ENCODE measurements around the gene MYO6. TPM values are rescaled to one million over a fixed set of nuclear protein-coding genes. Genes with fewer than 3 reads are reported as not detected.

MYO6 gene
- total RNA-seq, 1 experiment from 2014 or later = 26.8 TPM

GRCh38 chr6:75761489-75761888 is 12.4 kb downstream of the MYO6 start:
- POLR2A ChIA-PET = no interaction called here
- intact Hi-C loops (cut with micrococcal nuclease) = no loop called here
- no peak overlapping the region for H3K27ac Mint-ChIP-seq (ENCODE audit: low read depth, unreplicated experiment)
- H3K4me3 Mint-ChIP-seq (ENCODE audit: unreplicated experiment) = no peak overlapping the region
- no peaks in the 10 kb centered on the region for H3K4me1 Mint-ChIP-seq (ENCODE audit: insufficient read depth, unreplicated experiment)
- no TSS peak for BruUV-seq (replicated peaks)
- no peaks in the 10 kb centered on the region for H3K27me3 Mint-ChIP-seq (ENCODE audit: insufficient read depth, unreplicated experiment)
- DNase-seq (ENCODE audit: unreplicated experiment) = no peak
- H3K36me3 Mint-ChIP-seq (ENCODE audit: insufficient read depth, unreplicated experiment) = peaks cover 6% of the 10 kb centered on the region
- no peak for TF ChIP-seq CTCF (IDR thresholded peaks at IDR 0.05; ENCODE audit: unreplicated experiment)
- CTCF ChIA-PET = no interaction called here
- H3K9me3 Mint-ChIP-seq (ENCODE audit: unreplicated experiment) = no peaks in the 10 kb centered on the region

- POLR2A ChIA-PET = no interaction called here
- H3K27ac Mint-ChIP-seq (ENCODE audit: low read depth, unreplicated experiment) = no peak overlapping the region
- no peaks in the 10 kb centered on the region for H3K9me3 Mint-ChIP-seq (ENCODE audit: unreplicated experiment)
- no peaks in the 10 kb centered on the region for H3K4me1 Mint-ChIP-seq (ENCODE audit: insufficient read depth, unreplicated experiment)
- BruUV-seq (replicated peaks) = no TSS peak
- intact Hi-C loops (cut with micrococcal nuclease) = no loop called here
- CTCF ChIA-PET = no interaction called here
- no peak overlapping the region for H3K4me3 Mint-ChIP-seq (ENCODE audit: unreplicated experiment)
- no peak for TF ChIP-seq CTCF (IDR thresholded peaks at IDR 0.05; ENCODE audit: unreplicated experiment)
- DNase-seq (ENCODE audit: unreplicated experiment) = no peak
- H3K27me3 Mint-ChIP-seq (ENCODE audit: insufficient read depth, unreplicated experiment) = no peaks in the 10 kb centered on the region
- H3K36me3 Mint-ChIP-seq (ENCODE audit: insufficient read depth, unreplicated experiment) = peaks cover 6% of the 10 kb centered on the region
These were observed 13.0 kb downstream of the MYO6 start for GRCh38 chr6:75762063-75762462.

DNA sequence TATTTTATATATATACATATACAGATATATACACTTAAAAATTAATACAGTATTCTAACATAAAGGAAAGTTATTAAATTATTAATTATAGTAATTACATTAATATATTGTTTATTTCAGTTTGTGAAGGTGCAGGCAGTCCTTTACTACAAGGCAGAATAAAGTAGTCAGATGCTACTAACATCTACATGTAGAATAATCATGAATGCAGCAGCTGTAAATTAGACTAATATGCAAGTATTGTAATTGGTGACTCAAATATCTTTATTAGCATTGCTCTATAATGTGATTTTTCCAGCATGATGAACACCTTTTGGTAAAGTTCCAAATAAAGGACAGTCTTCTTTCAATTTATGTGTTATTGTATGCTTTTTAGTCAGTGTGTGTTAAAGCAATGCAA is 17.3 kb downstream of the MYO6 start:
- intact Hi-C loops (cut with micrococcal nuclease) = no loop called here
- H3K4me1 Mint-ChIP-seq (ENCODE audit: insufficient read depth, unreplicated experiment) = no peaks in the 10 kb centered on the region
- H3K27ac Mint-ChIP-seq (ENCODE audit: low read depth, unreplicated experiment) = no peak overlapping the region
- H3K4me3 Mint-ChIP-seq (ENCODE audit: unreplicated experiment) = no peak overlapping the region
- CTCF ChIA-PET = no interaction called here
- no peaks in the 10 kb centered on the region for H3K9me3 Mint-ChIP-seq (ENCODE audit: unreplicated experiment)
- BruUV-seq (replicated peaks) = no TSS peak
- no peak for DNase-seq (ENCODE audit: unreplicated experiment)
- TF ChIP-seq CTCF (IDR thresholded peaks at IDR 0.05; ENCODE audit: unreplicated experiment) = no peak
- no peaks in the 10 kb centered on the region for H3K27me3 Mint-ChIP-seq (ENCODE audit: insufficient read depth, unreplicated experiment)
- H3K36me3 Mint-ChIP-seq (ENCODE audit: insufficient read depth, unreplicated experiment) = peaks cover 6% of the 10 kb centered on the region
- POLR2A ChIA-PET = no interaction called here

DNA sequence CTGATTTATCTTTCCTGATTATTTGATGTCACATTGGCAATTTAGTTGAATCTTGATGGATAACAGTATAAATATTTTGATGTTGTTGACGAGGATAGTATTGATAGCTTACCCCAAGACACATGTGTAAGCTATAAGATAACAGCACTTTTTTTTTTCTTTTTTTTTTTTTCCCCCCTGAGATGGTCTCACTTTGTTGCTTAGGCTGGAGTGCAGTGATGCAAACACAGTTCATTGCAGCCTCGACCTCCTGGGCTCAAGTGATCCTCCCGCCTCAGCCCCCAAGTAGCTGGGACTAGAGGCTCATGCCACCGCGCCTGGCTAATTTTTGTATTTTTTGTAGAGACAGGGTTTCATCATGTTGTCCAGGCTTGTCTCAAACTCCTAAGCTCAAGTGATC is 21.8 kb downstream of the MYO6 start:
- CTCF ChIA-PET = interaction anchor here (0.6 to 1.1 kb wide), 2 partner anchors 11 to 39 kb away, joined by 3 to 4 read pairs; no protein-coding TSS in a partner anchor

More for the DNA sequence above, 21.8 kb downstream of the MYO6 start:
- TF ChIP-seq CTCF (IDR thresholded peaks at IDR 0.05; ENCODE audit: unreplicated experiment) = no peak
- H3K4me3 Mint-ChIP-seq (ENCODE audit: unreplicated experiment) = no peak overlapping the region
- H3K27me3 Mint-ChIP-seq (ENCODE audit: insufficient read depth, unreplicated experiment) = no peaks in the 10 kb centered on the region
- H3K4me1 Mint-ChIP-seq (ENCODE audit: insufficient read depth, unreplicated experiment) = no peaks in the 10 kb centered on the region
- no peak overlapping the region for H3K27ac Mint-ChIP-seq (ENCODE audit: low read depth, unreplicated experiment)
- POLR2A ChIA-PET = interaction anchor here (1.2 kb wide), 1 partner anchor 17 kb away, joined by 4 read pairs; no protein-coding TSS in a partner anchor
- intact Hi-C loops (cut with micrococcal nuclease) = no loop called here
- H3K36me3 Mint-ChIP-seq (ENCODE audit: insufficient read depth, unreplicated experiment) = no peaks in the 10 kb centered on the region
- no peaks in the 10 kb centered on the region for H3K9me3 Mint-ChIP-seq (ENCODE audit: unreplicated experiment)
- no peak for DNase-seq (ENCODE audit: unreplicated experiment)
- no TSS peak for BruUV-seq (replicated peaks)
